Transverse colon (tissue), 4 donors: ENCODE data around the gene SLC25A24. TPM values are rescaled to one million over a fixed set of nuclear protein-coding genes. Genes with fewer than 3 reads are reported as not detected.

Source experiments
- DNase-seq: peaks from one replicate; pipeline ENCODE4 v3.0.0-alpha.2; 2019
- H3K27ac ChIP-seq, 4 donors: fragments of 200-600 bp; sonication (generic); 2 replicates each; pipeline ENCODE4 v1.5.1; 2016 to 2018; ENCODE audit warnings: inconsistent platforms in 4 of 4
- H3K27me3 ChIP-seq: fragments of 200-600 bp; sonication (generic); 2 replicates; pipeline ENCODE4 v1.5.1; 2017; ENCODE audit warnings: inconsistent platforms
- H3K36me3 ChIP-seq, 4 donors: fragments of 200-600 bp; sonication (generic); 2 replicates each; pipeline ENCODE4 v1.5.1; 2017 to 2019; ENCODE audit warnings: inconsistent platforms in 4 of 4
- H3K4me1 ChIP-seq, 4 donors: fragments of 200-600 bp; sonication (generic); 2 replicates each; pipeline ENCODE4 v1.5.1; 2017 to 2020; ENCODE audit warnings: inconsistent platforms in 4 of 4
- H3K4me3 ChIP-seq, 4 donors: fragments of 200-600 bp; sonication (generic); 1 replicate in 1 of 4; 2 replicates in 3 of 4; pipeline versions ENCODE4 v1.5.1 to v1.6.1; 2017 to 2019; ENCODE audit warnings: inconsistent platforms in 4 of 4
- H3K9me3 ChIP-seq, 2 donors: fragments of 200-600 bp; sonication (generic); 2 replicates each; pipeline ENCODE4 v1.5.1; 2017 to 2019; ENCODE audit warnings: inconsistent platforms in 2 of 2
- CTCF ChIP-seq, 5 experiments: fragments of 200-600 bp in 3 of 5; fragments of 450-650 bp in 2 of 5; sonication (generic) in 3 of 5; IDR thresholded peaks; 1 replicate in 2 of 5; 2 replicates in 3 of 5; pipeline ENCODE4 v1.5.1; 2016 to 2017; ENCODE audit warnings: antibody characterized with exemption in 5 of 5, inconsistent platforms in 3 of 5, mild to moderate bottlenecking in 2 of 5, moderate library complexity in 1 of 5
- EP300 ChIP-seq: sonication (generic); formaldehyde crosslinking; IDR thresholded peaks from one replicate; pipeline ENCODE4 v1.6.1; 2017; ENCODE audit warnings: antibody characterized with exemption, low read depth
- POLR2A ChIP-seq: fragments of 450-650 bp; IDR thresholded peaks from one replicate; pipeline ENCODE4 v1.6.1; 2016; ENCODE audit warnings: antibody characterized with exemption, mild to moderate bottlenecking, moderate library complexity
- POLR2AphosphoS5 ChIP-seq, 3 donors: sonication (generic); formaldehyde crosslinking; IDR thresholded peaks; one replicate each; pipeline ENCODE4 v1.6.1; 2016; ENCODE audit warnings: antibody characterized with exemption in 3 of 3
- WGBS, 2 donors: methylation state at CpG; one replicate each; pipeline ENCODE4 v1.1.5; 2018; ENCODE audit warnings: low coverage in 1 of 2; 5-methylcytosine and 5-hydroxymethylcytosine counted together
- in situ Hi-C, 4 donors: fragments of 200-750 bp; cut with MboI; loops; one replicate each; pipeline versions ENCODE4 v1.15.0 to v1.15.1; 2017; ENCODE audit warnings: low sequenced_read_pairs in 3 of 4, low pct_ligation_motif_present in 1 of 4, low pct_unique_long_range_greater_than_20kb in 1 of 4
- intact Hi-C: fragments of 100-400 bp; cut with DNase I; formaldehyde crosslinking; loops from one replicate; pipeline ENCODE4 v1.15.1; 2023; ENCODE audit warnings: low total_unique reads
- total RNA-seq, 4 donors: library from RNA; depleted of rRNA; stranded (reverse); fragments of >200 nt; gene quantifications; one replicate each; pipeline ENCODE4 v1.1.0, GENCODE V29; 2016

Gene SLC25A24
- total RNA-seq, 4 donors from 2014 or later: 56.5 to 83.0 (median 77.3) TPM

GRCh38 chr1:108142773-108143394 is 57.3 kb downstream of the SLC25A24 start:
- Histone ChIP-seq H3K36me3 (peaks cover 0 to 44% (median 21%) of the 10 kb centered on the region in 4 donors), H3K27me3 (no peaks in the 10 kb centered on the region), H3K27ac (no peak overlapping the region), H3K4me1 (no peaks in the 10 kb centered on the region), H3K9me3 (peaks cover 0 to 6% of the 10 kb centered on the region in 2 donors), H3K4me3 (no peak overlapping the region)
- 93 to 95% methylated on average over 6 of the region's 6 CpGs for WGBS, 2 donors
- intact Hi-C loops (no loop called here), in situ Hi-C loops (no loop called here)
- no peak for TF ChIP-seq CTCF (IDR thresholded peaks at IDR 0.05)
- no peak for TF ChIP-seq EP300
- TF ChIP-seq POLR2AphosphoS5 (IDR thresholded peaks at IDR 0.05): no peak
- no peak for TF ChIP-seq POLR2A
- DNase-seq: no peak

DNA sequence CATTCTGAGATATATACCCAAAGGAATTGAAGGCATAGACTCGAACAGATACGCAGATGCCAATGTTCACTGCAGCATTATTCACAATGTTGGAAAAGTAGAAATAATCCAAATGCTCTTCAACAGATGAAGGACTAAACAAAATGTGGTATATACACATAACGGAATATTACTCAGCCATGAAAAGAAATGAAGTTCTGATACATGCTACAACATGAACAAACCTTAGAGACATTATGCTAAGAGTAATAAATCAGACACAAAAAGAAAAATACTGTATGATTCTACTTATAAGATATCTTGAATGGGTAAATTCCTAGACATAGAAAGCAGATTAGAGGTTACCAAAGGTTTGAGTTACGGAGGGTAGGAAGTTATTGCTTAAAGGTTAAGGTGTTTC is 57.9 kb downstream of the SLC25A24 start:
- Histone ChIP-seq H3K4me3 (no peak overlapping the region), H3K4me1 (no peaks in the 10 kb centered on the region), H3K27me3 (no peaks in the 10 kb centered on the region), H3K27ac (no peak overlapping the region), H3K9me3 (peaks cover 0 to 6% of the 10 kb centered on the region in 2 donors), H3K36me3 (peaks cover 0 to 38% (median 19%) of the 10 kb centered on the region in 4 donors)
- no peak for DNase-seq
- intact Hi-C loops: no loop called here
- in situ Hi-C loops: no loop called here
- 97 to 98% methylated on average over 4 of the region's 4 CpGs for WGBS, 2 donors
- TF ChIP-seq POLR2A (no peak), CTCF (IDR thresholded peaks at IDR 0.05) (no peak), POLR2AphosphoS5 (IDR thresholded peaks at IDR 0.05) (no peak), EP300 (no peak)

DNA sequence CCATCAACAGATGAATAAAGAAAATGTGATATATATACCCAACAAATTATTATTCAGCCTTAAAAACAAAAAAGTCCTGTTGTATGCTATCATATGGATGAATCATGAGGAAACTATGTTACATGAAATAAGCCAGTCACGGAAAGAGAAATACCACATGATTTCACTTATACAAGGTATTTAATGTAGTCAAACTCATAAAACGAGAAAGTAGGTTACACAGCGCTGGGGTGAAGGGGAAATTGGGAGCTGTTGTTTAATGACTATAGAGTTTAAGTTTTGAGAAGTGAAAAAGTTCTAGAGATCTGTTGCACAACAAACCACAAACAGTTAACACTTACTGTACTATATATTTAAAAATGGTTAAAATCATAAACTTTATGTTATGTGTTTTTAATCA is 58.5 kb downstream of the SLC25A24 start:
- no peak for DNase-seq
- Histone ChIP-seq H3K27me3 (no peaks in the 10 kb centered on the region), H3K4me1 (no peaks in the 10 kb centered on the region), H3K27ac (no peak overlapping the region), H3K4me3 (no peak overlapping the region), H3K9me3 (peaks cover 0 to 6% of the 10 kb centered on the region in 2 donors), H3K36me3 (peaks cover 0 to 32% (median 18%) of the 10 kb centered on the region in 4 donors)
- 79 to 82% methylated on average over 3 of the region's 3 CpGs for WGBS, 2 donors
- TF ChIP-seq EP300: no peak
- TF ChIP-seq POLR2AphosphoS5 (IDR thresholded peaks at IDR 0.05): no peak
- TF ChIP-seq POLR2A: no peak
- no peak for TF ChIP-seq CTCF (IDR thresholded peaks at IDR 0.05)
- intact Hi-C loops (no loop called here), in situ Hi-C loops (no loop called here)

DNA sequence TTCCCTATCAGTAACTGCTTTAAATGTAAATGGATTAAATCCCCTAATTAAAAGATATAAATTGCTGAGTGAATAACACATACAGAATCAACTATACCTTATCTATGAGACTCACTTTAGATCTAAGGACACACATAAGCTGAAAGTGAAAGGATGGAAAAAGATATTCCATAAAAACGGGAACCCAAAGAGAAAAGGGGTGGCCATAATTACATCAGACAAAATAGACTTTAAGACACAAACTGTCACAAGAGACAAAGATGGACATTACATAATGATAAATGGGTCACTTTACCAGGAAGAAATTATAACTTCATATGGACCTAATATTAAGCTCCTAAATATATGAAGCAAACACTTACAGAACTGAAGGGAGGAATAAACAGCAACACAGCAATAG is 59.2 kb downstream of the SLC25A24 start:
- intact Hi-C loops (no loop called here), in situ Hi-C loops (no loop called here)
- peaks cover 0 to 32% (median 14%) of the 10 kb centered on the region in 4 donors for H3K36me3 ChIP-seq
- no peaks in the 10 kb centered on the region for H3K4me1 ChIP-seq
- no peaks in the 10 kb centered on the region for H3K27me3 ChIP-seq
- no peak for DNase-seq
- TF ChIP-seq CTCF (IDR thresholded peaks at IDR 0.05): no peak
- no peak for TF ChIP-seq EP300
- no peak for TF ChIP-seq POLR2A
- no peak for TF ChIP-seq POLR2AphosphoS5 (IDR thresholded peaks at IDR 0.05)
- whole genome bisulfite sequencing, 2 donors: 86 to 90% methylated on average over 1 of the region's 1 CpG
- peaks cover 0 to 3% of the 10 kb centered on the region in 2 donors for H3K9me3 ChIP-seq
- H3K27ac ChIP-seq: no peak overlapping the region
- H3K4me3 ChIP-seq: no peak overlapping the region
